A549 treated with GW870086 at 1 μM for 4 hours (cell line): Measurements from ENCODE around the gene ZNF117. TPM values are rescaled to one million over a fixed set of nuclear protein-coding genes. Genes with fewer than 3 reads are reported as not detected.

Source experiments
- total RNA-seq: library from RNA; stranded (reverse); fragments of 200-300 nt; extraction: Qiagen RNA extraction; gene quantifications from 5 replicates; pipeline ENCODE4 v1.2.3, GENCODE V29; 2022; ENCODE audit warnings: low read depth

Gene ZNF117
- 0.10 to 0.41 TPM (median 0.22 TPM) in 5 replicates for total RNA-seq

GRCh38 chr7:64990936-64991335 is at the start of gene ZNF117:
Gene ZNF117 (minus strand): TSS chr7:64991036.

DNA sequence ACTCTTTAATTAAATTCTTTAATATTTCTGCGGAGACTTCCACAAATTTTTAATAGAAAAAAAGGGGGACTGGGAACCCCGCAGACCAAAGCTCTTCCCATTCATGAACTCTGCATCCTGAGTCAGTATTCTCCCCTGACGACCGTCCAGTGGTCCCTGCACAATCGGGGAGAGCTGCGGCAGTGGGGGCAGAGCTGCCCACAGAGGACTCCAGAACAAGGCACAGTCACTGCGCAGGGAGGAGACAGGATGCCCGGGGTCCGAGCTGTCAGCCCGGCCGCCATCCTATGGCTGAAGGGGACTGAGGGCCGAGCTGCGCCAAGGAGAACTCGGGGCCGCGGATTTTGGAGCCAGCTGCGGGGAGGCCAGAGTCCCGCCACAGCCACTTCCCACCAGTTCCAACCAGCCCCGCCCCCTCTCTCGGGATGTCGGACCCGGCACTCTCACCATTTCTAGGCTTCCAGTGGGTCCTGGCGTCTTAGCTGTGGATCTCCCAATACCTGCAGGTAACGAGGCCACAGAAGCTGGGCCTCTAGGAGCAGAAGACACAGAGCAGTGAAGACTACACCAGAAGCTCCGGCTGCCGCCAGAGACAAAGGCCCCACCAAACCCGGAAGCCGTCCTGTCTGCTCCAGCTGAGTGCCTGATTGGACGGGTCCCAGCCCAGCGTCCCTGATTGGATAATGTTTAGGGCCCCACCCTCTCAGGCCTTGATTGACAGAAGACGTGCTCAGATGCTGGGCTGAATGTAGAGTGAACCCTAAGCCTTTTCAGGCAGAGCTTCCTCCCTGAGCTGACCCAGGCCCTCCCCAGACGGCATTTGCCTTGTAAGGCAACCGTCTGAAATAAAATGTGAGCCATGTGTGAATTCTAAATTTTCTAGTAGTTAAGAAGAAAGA is 15.5 kb upstream of the ZNF117 start, which contains the start of gene ERV3-1:
ERV3-1 (minus strand) TSS at position 594 of the 899 bp plus-strand sequence. CDS start 13,661 bp downstream, outside the sequence.

Other genes starting within 250 kb of the ZNF117 start
- 2.7 to 3.9 TPM (median 2.9 TPM) in 5 replicates for gene ZNF138, start 196.6 kb downstream of the ZNF117 start, total RNA-seq
- 1.6 to 2.8 TPM (median 2.5 TPM) in 5 replicates for gene ZNF273, start 87.8 kb downstream of the ZNF117 start, total RNA-seq
- 3.4 to 5.7 TPM (median 4.0 TPM) in 5 replicates for gene ERV3-1, start 15.7 kb upstream of the ZNF117 start, total RNA-seq